Astrocyte of the hippocampus (primary cell): ENCODE data around the gene PEX14.

ENCODE experiments used
- DNase-seq: peaks from one replicate; pipeline ENCODE4 v3.0.0; 2011; ENCODE audit warnings: low read depth, low spot score

PEX14 gene

DNA sequence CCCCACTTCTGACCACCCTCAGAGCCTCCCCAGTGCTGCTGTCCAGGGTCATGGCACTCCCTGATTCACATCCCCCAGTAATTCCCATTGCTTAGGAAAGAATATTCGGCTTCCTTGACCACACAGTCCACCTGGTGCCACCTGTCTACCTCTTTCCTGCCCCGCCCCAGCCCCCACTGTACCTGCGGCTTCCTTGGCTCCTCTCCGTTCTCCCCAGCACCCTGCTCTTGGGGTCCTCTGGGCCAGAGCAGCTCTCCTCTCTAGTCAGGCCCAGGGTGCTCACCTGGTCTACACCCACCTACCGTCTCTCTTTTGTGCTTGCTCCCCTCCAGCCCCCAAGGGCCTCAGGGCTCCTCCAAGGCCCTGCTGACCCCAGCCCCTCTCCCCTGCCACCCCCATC is 142.6 kb downstream of the PEX14 start:
- no peak for DNase-seq

DNA sequence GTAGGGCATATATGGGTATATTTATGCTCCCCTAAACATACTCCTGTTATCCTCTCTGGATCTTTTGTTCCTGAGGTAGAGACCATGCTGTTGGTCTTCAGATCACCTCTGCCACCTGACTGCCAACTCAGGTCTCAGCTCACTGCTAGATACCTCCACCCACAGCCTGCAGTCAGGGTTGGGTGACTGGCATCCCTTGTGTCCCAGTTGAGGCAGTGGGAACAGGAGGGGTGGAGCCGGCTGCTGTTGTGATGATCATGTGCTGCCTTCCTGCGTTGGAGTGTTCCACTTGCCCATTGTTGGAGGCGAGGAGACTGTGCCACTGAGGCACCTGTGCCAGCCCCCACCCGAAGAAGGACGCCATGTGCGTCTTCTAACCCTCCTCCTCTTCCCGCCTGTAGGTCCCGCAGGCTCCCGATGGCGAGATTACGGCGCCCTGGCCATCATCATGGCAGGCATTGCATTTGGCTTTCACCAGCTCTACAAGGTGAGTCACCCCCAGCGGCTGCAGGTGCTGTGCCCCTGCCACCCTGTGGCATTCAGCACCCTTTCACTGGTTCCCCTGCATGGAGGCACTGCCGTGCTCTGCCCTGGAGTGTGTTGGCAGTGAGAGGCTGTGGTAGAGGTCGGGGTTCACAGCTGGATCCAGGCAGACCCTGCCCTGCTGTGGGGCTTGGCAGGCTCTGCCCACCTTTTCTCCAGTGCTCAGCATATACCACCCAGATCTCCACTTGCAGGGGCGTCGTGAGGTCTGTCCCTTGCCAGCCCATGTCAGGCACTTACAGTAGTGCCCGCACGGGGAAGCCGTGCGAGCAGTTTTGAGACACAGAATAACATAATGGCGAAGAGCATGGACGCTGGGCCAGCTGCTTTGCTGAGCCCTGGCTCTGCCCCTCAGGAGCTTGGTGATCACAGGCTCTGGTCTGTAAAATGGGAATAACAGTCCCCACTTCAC is 143.5 kb downstream of the PEX14 start:
- DNase-seq, result no peak

DNA sequence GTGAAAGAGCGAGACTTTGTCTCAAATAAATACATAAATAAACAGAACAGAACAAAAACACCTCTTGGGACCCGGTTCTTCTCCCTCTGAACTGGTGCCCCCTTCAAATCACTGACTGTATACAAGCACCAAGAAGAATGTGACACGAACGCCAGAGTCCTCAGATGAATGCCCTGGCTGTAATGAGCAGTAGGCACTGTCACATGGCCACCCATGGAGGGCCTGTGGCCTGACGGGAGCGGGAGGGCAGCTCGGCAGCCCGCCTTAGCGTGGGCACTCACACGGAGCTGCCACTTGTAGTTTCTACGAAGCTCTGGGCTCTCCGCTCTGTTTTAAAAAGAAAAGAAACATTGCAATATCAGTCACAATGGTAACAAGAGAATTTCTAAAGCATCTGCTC is 146.0 kb downstream of the PEX14 start:
- no peak for DNase-seq

DNA sequence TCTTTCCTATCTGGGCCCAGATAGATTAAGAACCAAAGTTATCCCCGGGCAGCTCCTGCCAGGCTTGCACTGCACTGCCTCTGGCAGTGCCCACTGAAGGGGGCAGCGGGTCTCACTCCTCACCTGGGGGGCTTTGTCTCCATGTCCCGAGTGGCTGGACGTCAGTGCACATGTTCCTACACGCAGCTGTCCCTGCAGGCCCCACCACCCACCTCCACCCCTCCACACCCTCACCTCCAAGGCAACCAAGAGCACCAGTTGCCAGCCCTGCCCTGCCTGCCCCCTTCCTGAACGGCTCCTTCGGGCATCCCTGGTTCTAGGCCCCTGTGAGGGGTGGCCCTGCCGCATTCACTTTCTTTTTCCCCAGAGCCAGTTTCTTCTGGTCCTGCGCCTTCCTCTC is 147.2 kb downstream of the PEX14 start:
- DNase-seq, result no peak

DNA sequence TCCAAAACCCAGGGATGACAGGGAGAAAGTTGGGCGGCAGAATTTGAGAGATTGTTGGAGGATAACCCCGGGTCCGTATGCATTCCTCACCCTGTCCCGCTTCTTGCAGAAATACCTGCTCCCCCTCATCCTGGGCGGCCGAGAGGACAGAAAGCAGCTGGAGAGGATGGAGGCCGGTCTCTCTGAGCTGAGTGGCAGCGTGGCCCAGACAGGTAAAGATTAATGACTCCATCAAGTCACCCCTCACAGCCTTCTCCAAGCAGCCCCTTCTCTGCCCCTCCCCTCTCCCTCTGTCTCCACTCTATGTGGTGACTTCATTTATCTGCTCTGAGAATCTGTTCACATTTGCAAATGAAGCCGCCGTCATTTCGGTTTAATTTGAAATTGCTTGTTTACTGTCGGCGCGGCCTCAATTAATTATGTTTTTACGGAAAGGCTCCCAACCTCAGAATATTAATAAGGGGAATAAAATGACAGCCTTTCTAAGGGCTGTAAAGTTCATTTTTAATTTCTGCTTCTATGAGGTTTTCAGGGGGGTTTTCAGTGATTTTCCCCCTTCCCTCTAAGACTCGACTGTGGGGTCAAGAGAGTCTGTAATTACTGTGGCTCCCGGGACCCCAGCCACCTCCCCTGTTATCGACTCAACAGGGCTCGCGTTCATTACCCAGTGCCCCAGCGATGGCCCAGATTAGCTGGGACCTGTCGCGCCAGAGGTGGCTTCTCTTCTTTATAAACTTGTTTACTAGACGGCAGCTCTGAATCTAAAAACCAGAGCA is 148.3 kb downstream of the PEX14 start:
- DNase-seq, result no peak

DNA sequence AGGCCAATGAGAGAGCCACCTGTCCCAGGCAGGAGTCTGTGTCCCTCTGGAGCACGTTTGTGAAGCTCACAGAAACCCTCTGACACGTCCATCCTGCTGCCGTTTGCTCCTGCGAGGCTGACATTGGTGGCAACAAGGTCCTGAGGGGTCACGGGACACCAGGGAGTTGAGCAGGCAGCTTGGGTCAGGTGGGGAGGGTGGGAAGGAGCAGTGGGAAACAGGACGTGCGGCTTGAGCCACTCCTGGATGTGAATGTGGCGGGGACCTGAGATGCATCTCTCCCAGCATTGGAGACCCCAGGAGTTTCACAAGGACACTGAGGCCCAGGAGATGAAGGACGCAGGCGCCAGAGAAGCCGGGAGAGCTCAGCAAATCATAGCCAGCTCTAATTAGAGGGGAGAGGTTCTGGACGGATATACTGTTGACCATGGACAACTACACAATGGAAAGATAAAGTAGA is 149.0 kb downstream of the PEX14 start:
- no peak for DNase-seq

DNA sequence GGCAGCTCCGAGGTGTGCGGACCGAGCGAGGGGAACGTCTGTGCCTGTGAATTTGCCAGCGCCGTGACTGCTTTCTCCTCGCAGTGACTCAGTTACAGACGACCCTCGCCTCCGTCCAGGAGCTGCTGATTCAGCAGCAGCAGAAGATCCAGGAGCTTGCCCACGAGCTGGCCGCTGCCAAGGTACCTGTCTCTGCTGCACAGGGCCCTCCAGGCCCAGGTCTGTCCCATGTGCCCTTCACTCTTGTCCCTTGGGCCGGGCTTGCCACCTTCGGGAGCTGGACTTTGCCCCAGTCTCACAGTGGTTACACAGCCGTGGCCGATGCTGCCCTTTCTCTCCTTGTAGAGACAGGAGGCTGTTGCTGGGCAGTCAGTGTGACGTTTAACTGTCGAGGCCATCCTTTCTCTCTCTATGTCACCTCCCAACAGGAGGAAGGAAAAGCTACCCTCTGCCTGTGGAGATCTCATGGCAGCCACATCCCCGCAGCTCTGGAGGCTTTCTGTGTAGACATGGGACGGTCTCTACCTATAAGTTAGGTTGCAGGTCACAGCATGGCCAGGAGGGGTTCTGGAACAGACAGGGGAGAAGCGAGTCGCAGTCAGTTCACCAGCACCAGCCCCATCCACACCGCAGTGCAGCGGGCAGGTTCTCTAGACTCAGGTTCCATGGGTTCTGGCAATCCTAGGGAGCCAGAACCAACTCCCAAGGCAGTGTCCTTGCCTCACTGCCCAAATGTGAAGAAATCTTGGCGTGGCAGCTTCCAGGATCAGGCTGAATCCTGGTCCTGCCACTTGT is 149.7 kb downstream of the PEX14 start:
- DNase-seq, result no peak

DNA sequence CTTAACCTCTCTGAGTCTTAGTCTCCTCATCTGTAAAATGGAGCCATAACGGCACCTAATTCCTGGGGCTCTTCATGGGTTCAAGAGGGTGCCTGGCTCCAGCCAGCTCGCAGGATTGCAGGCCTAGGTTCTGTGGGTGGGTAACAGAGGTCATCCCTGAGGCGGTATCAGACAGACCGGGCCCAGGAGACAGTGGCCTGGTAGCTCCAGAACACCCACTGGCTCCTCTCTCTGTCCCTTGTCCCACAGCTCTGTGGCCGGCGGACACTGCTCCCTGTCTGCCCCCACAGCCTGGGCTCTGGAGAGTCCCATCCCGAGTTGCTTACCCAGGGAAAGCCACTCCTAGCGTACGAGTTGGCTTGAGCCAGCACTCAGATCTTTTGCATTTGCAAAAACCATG is 150.3 kb downstream of the PEX14 start:
- DNase-seq, result no peak

DNA sequence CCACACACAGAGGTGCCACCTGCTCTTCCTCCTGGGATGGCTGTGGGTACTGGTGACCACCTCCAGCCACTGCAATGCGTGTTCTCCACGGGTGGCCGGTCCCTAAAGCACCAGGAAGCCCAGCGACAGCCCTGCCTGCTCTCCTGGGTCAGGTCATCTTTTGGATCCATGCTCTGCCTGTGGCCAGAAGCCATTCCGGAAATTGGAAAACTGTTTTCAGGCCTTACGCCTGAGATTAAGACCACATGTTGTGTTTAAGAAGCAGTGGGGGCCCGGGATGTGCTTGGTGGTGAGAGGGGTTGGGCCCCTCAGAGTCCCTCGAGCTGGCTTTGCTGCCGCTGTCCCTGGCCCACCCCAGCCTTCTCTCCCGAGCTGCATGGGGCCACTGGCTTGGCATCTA is 150.8 kb downstream of the PEX14 start:
- no peak for DNase-seq

DNA sequence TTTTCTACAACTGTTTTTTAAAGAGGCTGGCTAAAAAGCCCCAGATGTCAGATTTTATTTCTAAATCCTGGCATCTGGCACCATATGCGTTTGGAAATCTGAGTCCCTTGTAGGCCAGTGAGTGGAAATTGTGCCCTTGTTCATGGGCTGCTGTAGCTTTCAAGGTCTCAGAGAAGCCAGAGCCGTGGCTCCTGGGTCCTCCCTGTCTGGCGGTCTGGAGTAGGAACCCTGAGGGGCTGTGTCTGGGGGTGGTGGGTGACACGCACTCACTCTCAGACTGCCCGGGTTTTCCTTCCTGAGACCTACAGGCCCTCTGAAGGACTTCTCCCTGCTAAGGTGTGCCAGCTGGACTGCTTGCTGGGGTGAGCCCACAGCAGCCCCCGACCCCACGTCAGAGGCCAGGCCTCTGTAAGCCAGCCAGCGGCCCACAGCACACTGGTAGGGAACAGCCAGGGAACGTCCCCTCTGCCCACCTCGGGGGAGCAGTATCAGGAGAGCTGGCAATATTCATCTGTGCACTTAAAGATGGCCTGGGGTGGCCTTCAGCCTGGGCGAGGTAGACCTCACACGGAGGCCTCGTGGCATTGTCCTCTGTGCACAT is 151.5 kb downstream of the PEX14 start:
- DNase-seq, result no peak

DNA sequence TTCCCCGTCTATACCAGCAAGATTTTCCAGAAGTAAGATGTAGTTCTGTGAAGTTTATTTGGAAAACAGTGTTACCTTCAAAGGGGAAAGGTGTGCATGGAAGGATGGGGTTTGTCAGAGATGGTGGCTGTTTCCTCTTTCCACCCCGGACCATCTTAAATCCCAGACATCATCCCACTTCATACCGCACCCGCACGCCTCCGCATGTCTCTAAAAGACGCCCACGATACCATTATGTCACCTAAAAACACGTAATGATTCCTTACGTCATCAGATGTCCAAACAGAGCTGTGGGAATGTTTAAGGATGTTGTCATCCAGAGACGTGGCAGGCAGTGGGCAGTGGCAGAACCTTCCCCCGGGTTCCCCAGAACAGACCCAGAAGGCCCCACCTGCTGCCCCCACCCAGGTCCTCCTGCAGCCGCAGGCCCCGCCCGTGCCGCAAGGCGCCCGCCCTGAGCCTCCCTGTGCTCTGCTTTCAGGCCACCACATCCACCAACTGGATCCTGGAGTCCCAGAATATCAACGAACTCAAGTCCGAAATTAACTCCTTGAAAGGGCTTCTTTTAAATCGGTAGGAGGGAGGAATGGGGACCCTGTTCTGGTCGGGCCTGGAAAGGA is 152.2 kb downstream of the PEX14 start:
- DNase-seq, result no peak

DNA sequence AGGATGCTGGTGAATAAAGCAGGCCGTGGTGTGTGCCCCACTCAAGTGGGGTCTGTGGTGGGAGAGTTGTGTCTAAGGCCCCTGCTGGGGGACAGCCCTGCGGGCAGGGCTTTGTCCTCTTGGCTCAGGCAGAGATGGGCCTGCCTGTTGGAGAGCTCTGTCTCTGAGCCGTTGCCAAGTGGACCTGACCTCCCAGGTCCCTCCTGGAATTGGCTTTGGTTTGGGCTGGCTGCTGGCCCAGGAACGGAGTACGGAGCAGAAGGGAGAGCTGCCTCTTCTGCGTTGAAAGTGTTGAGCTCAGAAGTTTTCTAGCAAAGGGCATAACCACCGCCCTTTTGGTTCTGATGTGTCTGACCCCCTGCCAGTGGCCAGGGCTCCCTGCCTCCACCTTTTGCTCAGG is 153.9 kb downstream of the PEX14 start:
- peak; percentile 75 for DNase-seq

DNA sequence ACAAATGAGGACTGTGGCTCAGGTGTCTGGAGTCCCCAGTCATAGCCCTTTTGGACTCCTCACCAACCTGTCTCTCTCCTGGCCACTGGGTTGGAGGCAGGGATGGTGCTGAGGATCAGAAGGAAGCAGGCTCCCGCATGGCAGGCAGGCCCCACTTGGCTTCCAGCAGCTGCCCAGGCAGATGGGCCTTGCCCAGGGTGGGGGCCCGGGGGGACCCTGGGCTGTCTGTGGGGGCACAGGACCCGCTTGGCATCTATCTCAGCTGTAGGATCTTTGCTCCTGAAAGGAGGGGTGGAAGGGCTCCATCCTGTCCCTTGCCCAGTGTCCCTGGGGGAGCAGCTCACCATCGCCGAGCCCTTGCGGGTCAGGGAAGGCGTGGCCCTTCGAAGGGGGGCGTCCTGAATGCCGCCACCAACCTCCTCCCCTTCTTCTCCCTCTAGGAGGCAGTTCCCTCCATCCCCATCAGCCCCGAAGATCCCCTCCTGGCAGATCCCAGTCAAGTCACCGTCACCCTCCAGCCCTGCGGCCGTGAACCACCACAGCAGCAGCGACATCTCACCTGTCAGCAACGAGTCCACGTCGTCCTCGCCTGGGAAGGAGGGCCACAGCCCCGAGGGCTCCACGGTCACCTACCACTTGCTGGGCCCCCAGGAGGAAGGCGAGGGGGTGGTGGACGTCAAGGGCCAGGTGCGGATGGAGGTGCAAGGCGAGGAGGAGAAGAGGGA is 154.5 kb downstream of the PEX14 start:
- DNase-seq, result no peak

DNA sequence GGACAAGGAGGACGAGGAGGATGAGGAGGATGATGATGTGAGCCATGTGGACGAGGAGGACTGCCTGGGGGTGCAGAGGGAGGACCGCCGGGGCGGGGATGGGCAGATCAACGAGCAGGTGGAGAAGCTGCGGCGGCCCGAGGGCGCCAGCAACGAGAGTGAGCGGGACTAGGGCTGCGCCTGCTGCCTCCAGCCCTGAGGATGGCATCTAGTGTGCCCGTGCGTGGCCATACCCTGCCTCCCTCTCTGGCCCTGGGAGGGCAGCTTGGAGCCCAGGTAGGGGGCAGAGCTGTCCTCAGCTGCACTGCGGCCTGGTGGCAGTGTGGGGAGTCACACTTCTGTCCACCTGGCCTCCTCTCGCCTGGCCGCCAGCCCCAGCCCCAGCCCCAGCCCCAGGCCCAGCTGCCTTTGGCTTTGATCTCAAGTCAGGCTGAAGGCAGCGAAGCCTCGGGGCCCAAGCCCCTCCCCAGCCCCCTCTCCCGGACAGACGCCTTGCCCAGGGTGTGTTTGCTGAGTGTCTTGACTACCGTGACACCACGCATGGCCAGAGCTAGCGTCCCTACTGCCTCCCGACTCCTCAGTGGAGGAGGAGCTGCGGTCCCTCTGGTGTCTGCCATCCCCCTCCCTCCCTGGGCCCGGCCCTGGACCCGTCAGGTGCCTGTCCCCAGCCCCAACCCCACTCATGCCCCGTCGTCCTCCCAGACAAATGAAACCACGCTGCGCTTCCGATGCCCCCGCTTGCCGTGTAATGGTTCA is 155.2 kb downstream of the PEX14 start:
- no peak for DNase-seq

DNA sequence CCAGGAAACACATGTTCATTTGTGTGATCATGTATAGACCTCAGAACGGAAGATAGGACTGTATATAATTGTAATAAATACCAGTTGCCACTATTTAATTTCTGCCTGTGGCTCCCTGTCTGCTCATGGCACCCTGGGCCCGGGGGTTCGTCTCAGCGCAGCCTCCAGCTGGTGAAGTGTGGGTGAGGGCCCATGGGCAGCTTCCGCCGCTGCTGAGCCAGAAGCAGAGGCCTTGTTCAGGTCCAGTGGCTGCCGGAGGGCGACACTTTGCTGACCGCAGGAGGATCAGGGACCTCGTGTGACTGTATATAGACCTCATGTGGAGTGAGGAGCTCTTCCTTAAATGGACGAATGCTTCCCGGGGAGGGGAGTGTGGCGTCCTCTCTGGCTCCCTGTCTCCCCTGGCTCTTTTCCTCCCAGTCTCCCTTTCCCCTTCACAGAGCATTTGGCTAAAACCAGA is 155.9 kb downstream of the PEX14 start:
- no peak for DNase-seq

DNA sequence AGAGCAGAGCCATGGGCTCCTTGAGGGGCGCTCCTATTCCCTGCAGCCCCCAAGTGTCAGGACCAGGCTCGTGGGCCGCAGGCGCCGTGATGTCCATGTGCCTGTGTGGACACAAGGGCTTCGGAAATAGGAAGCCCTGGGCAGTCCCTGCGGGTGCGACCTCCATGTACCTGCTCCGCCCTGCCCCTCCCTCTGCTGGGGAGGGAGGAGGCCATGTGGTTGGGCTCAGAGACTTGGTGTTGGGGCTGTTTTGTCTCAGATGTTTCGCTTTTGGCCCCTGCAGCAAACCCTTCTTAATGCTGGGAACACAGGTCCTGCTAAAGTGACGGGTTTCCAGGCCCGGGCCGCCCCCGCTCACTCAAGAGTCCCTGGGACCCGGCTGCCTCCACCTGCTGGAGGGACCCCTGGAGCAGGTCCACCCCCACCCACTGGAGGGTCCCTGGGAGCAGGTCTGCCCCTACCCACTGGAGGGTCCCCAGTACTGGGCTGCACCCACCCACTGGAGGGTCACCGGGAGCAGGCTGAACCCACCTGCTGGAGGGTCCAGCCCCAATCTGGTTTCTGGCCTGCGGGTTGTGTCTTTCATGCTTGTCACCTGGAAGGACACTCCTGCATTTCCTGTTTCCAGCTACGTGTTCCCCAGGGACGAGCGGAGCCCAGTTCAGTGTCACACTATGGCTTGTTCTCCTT is 156.5 kb downstream of the PEX14 start:
- no peak for DNase-seq

DNA sequence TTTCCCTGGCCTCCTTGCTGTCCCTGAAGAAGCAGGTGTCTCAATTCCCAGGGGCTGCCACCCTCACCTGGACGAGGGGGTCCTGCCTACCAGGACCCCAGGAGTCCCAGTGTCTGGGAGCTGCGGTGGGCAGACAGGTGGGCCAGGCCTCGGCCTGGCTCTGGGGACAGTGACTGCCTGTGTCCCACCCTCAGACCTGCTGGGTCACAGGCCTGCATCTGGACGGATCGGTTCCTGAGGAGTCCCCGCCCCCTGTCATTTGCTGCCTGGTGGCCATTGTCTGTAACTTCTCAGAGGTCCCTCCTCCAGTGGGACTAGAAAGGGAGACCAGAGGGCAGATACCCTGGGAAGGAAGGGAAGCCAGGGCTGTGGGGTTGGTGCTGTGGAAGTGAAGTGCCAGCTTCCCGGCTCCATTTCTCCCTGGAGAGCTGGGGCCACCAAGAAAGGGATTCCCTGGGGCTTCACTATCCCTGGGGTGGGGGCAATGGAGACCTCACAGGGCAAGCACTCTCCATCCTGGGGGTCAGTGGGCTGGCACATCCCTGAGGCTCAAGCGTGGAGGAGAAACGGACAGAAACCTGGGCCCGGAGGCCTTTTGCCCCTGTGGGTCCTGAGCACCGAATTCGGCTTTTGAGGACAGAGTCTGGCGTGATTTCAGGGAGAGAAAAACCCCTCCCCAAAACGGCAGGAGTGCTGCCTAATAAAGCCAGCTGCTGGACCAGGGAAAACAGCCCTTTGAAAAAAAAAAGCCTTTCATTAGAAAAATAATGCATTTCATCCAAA is 157.3 kb downstream of the PEX14 start:
- no peak for DNase-seq

DNA sequence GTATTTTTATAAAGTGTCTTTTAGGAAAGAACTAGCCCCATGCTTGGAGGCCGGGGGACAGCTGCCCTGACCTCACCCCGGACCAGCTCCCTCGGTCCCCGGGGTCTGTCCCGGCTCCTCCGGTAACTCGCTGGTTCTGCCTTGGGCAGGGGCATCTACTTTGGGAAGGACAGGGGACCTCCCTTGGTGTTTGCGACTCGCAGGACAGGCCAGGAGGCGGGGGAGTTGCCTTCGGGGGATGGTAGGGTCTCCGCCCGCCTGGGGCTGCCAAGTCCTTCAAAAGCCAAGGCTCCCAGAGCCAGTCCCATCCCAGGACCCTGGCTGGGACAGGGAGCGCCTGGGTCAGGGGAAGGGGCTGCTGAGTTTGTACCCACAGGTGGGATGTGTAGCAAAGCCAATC is 157.9 kb downstream of the PEX14 start:
- DNase-seq, result no peak
